SK-N-SH treated with all-trans-retinoic acid at 6 μM for 48 hours (cell line): ENCODE data around the gene RBPJ.
"Not testable (repeated sequence)": the region's sequence is repeated elsewhere in the genome, so short reads cannot be mapped to it uniquely, and the experiment has no call there.

Experiments
- ARNTL ChIP-seq: fragments of 450-650 bp; formaldehyde crosslinking; IDR thresholded peaks from 2 replicates; pipeline ENCODE4 v1.5.0; 2020; ENCODE audit warnings: low read depth, mild to moderate bottlenecking, moderate library complexity, borderline replicate concordance
- BACH2 ChIP-seq: fragments of 250-450 bp; sonication (Bioruptor Pico); IDR thresholded peaks from 2 replicates; pipeline ENCODE4 v1.9.0; 2021; ENCODE audit warnings: mild to moderate bottlenecking, borderline replicate concordance
- CSRNP3 ChIP-seq: fragments of 250-450 bp; sonication (Bioruptor Pico); IDR thresholded peaks from 2 replicates; pipeline ENCODE4 v1.5.1; 2021; ENCODE audit warnings: mild to moderate bottlenecking, moderate library complexity
- PATZ1 ChIP-seq: fragments of 250-450 bp; sonication (Bioruptor Pico); IDR thresholded peaks from 2 replicates; pipeline ENCODE4 v1.8.0; 2020; ENCODE audit warnings: mild to moderate bottlenecking, moderate library complexity, borderline replicate concordance
- SNAI2 ChIP-seq: fragments of 250-450 bp; sonication (Bioruptor Pico); IDR thresholded peaks from 2 replicates; pipeline ENCODE4 v1.5.0; 2020; ENCODE audit warnings: mild to moderate bottlenecking, moderate library complexity
- TCF4 ChIP-seq: fragments of 250-450 bp; sonication (Bioruptor Pico); IDR thresholded peaks from 2 replicates; pipeline ENCODE4 v1.8.0; 2021; ENCODE audit warnings: mild to moderate bottlenecking, moderate library complexity, borderline replicate concordance
- TOX ChIP-seq: fragments of 250-450 bp; sonication (Bioruptor Pico); IDR thresholded peaks from 2 replicates; pipeline ENCODE4 v1.8.0; 2021; ENCODE audit warnings: mild to moderate bottlenecking, moderate library complexity, borderline replicate concordance
- ZC3H10 ChIP-seq: fragments of 250-450 bp; sonication (Bioruptor Pico); IDR thresholded peaks from 2 replicates; pipeline ENCODE4 v1.5.1; 2021; ENCODE audit warnings: mild to moderate bottlenecking, moderate library complexity
- ZFP3 ChIP-seq: fragments of 250-450 bp; sonication (Bioruptor Pico); IDR thresholded peaks from 2 replicates; pipeline ENCODE4 v1.5.0; 2020; ENCODE audit warnings: mild to moderate bottlenecking, moderate library complexity
- ZNF565 ChIP-seq: fragments of 450-650 bp; formaldehyde crosslinking; conservative IDR thresholded peaks from 2 replicates; pipeline ENCODE4 v1.5.0; 2020; ENCODE audit warnings: low read depth, mild to moderate bottlenecking, moderate library complexity

GRCh38 chr4:26359521-26359920, 38.7 kb downstream of the RBPJ start:
- not testable (repeated sequence) for TF ChIP-seq PATZ1 (CRISPR knock-in tag); ARNTL; ZFP3 (CRISPR knock-in tag); ZNF565 (CRISPR knock-in tag); TOX (CRISPR knock-in tag); SNAI2; ZC3H10; CSRNP3 (CRISPR knock-in tag); TCF4; BACH2 (CRISPR knock-in tag)
